K562 (cell line): ENCODE results near the gene ALDH1A2. TPM values are rescaled to one million over a fixed set of nuclear protein-coding genes. Genes with fewer than 3 reads are reported as not detected.

ENCODE experiments used
- ARID3A ChIP-seq: IDR thresholded peaks from 2 replicates; pipeline ENCODE4 v1.6.1; 2012; ENCODE audit warnings: low read depth, low read length, improper control_type of control experiment, borderline replicate concordance
- IFI16 ChIP-seq: fragments of 250-450 bp; sonication (Bioruptor Pico); IDR thresholded peaks from 2 replicates; pipeline ENCODE4 v2.1.2; 2022; ENCODE audit warnings: mild to moderate bottlenecking, inconsistent platforms
- KHSRP ChIP-seq: fragments of 450-650 bp; IDR thresholded peaks from 2 replicates; pipeline ENCODE4 v1.6.1; 2017
- NFIX ChIP-seq: fragments of 250-450 bp; sonication (Bioruptor Pico); IDR thresholded peaks from 2 replicates; pipeline ENCODE4 v1.4.0; 2020; ENCODE audit warnings: low read depth, mild to moderate bottlenecking, moderate library complexity
- NR2C1 ChIP-seq, 2 experiments: fragments of 450-650 bp; IDR thresholded peaks; 2 replicates each; pipeline ENCODE4 v1.6.1; 2017; ENCODE audit warnings: mild to moderate bottlenecking in 2 of 2, antibody characterized with exemption in 1 of 2, inconsistent platforms in 1 of 2, missing compliant biosample characterization in 1 of 2, missing genetic modification characterization in 1 of 2
- PHF21A ChIP-seq: fragments of 450-650 bp; IDR thresholded peaks from 2 replicates; pipeline ENCODE4 v1.6.1; 2017; ENCODE audit warnings: low read depth, borderline replicate concordance
- PTBP1 ChIP-seq: fragments of 200-400 bp; formaldehyde crosslinking; IDR thresholded peaks from 2 replicates; pipeline ENCODE4 v1.6.1; 2017; ENCODE audit warnings: low read depth, low read length
- ZBTB11 ChIP-seq, 3 experiments: fragments of 200-800 bp in 1 of 3; fragments of 250-450 bp in 1 of 3; fragments of 450-650 bp in 1 of 3; sonication (Bioruptor Pico) in 1 of 3; sonication (Bioruptor generic) in 1 of 3; formaldehyde crosslinking in 1 of 3; IDR thresholded peaks; 2 replicates each; pipeline versions ENCODE4 v1.6.1 to v1.8.0; 2016 to 2022; ENCODE audit warnings: mild to moderate bottlenecking in 2 of 3, missing genetic modification characterization in 2 of 3, missing compliant biosample characterization in 1 of 3, moderate library complexity in 1 of 3
- ZNF354B ChIP-seq: fragments of 250-450 bp; sonication (Bioruptor Pico); IDR thresholded peaks from 2 replicates; pipeline ENCODE4 v1.4.0; 2020
- polyA plus RNA-seq, 8 experiments: library from polyadenylated mRNA; depleted of rRNA in 4 of 8; stranded (reverse) in 5 of 8; unstranded in 3 of 8; fragments of >200 nt; fragmentation: Nextera tagmentation in 2 of 8; fragmentation: Illumina TruSeq in 1 of 8; extraction: Ambion mirVana in 2 of 8; extraction: Trizol in 1 of 8; gene quantifications; 2 replicates each; pipeline versions ENCODE4 v1.2.1 to v1.2.3, GENCODE V29; 2011 to 2014; ENCODE audit warnings: inconsistent platforms in 1 of 8, missing spikeins in 1 of 8
- total RNA-seq, 7 experiments: library from RNA; depleted of rRNA in 6 of 7; stranded (reverse); fragments of >200 nt in 6 of 7; fragmentation: Illumina TruSeq in 2 of 7; extraction: Trizol in 2 of 7; gene quantifications; 2 replicates each; pipeline versions ENCODE4 v1.2.1 to v1.2.3, GENCODE V29; 2011 to 2021; ENCODE audit warnings: low replicate concordance in 1 of 7
- TF ChIP-seq, protein P1 (sequence below): fragments of 250-450 bp; sonication (Bioruptor Pico); IDR thresholded peaks from 2 replicates; pipeline ENCODE4 v1.5.0; 2021; ENCODE audit warnings: mild to moderate bottlenecking, moderate library complexity
- TF ChIP-seq, protein P2 (sequence below): sonication (generic); formaldehyde crosslinking; IDR thresholded peaks from 2 replicates; pipeline ENCODE4 v1.8.1; 2023; ENCODE audit warnings: mild to moderate bottlenecking, missing genetic modification reagents
- TF ChIP-seq, protein P3 (sequence below): fragments of 250-450 bp; sonication (Bioruptor Pico); IDR thresholded peaks from 2 replicates; pipeline ENCODE4 v1.4.0; 2020; ENCODE audit warnings: borderline replicate concordance

The ALDH1A2 gene
- total and polyA plus RNA-seq, 9 of the 15 experiments (the other 6 are each of a cell fraction or from before 2014, with no cell fraction given): 115 to 393 (median 333) TPM

GRCh38 chr15:58110999-58111717 lies 45.6 kb upstream of the ALDH1A2 start (continued):
- TF ChIP-seq, protein P1, sequence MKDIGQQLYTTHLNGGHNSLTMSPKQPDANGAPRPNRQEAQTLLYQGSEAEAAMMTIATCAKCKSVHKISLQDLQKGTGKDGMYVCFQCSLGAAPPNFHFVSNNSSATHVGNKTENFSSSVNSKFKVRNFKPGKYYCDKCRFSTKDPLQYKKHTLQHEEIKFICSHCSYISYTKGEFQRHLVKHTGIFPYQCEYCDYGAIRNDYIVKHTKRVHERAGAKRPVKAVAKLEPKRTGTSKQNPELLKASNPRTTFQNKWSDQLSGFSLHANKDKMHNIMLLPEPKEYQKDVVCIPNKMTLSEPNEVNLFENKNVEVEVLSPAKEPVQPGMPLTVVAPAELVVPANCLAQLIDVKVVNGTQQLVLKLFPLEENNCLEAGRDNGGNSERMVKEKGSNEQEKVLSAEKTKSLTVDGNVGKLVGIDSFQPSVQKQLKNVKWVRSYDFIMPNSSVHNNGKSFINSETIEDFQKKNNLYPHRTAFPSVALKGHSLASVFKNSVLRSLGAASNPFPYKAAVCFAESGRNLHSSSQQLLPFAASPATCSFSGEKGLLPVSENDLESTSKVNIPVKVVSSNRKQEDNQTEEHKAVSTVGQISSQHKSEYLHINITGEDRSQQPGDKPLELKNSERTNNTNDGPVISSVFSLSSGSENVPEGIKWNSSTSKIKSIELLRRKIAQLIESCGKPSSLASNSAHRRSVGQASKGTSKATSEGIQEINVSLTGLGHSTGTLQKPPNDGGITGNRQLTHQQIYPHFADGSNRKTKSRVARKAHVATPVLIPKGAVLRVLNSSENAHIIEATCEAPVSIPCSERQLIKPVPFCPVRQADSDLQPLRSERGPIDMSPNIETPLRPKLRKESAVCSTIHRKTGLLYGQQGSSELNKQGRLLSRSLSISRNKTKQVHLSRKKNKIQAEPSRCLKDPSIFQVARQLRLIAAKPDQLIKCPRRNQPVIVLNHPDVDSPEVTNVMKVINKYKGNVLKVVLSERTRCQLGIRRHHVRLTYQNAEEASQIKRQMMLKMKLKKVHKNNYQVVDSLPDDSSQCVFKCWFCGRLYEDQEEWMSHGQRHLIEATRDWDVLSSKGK (CRISPR knock-in tag): no peak
- TF ChIP-seq ARID3A (peak; percentile 87), ZNF354B (CRISPR knock-in tag) (no peak), IFI16 (CRISPR knock-in tag) (no peak), ZBTB11 (CRISPR knock-in tag; IDR thresholded peaks at IDR 0.05) (peak in 1 of 3 experiments; percentile 62; a peak in 1 of 6 replicates), KHSRP (peak; percentile 62), PHF21A (no peak; the same call in 1 of the 2 replicates), NFIX (CRISPR knock-in tag) (no peak), NR2C1 (IDR thresholded peaks at IDR 0.05) (peak; percentile 47), NR2C1 (tag; IDR thresholded peaks at IDR 0.05) (no peak), PTBP1 (no peak)
- TF ChIP-seq, protein P2, sequence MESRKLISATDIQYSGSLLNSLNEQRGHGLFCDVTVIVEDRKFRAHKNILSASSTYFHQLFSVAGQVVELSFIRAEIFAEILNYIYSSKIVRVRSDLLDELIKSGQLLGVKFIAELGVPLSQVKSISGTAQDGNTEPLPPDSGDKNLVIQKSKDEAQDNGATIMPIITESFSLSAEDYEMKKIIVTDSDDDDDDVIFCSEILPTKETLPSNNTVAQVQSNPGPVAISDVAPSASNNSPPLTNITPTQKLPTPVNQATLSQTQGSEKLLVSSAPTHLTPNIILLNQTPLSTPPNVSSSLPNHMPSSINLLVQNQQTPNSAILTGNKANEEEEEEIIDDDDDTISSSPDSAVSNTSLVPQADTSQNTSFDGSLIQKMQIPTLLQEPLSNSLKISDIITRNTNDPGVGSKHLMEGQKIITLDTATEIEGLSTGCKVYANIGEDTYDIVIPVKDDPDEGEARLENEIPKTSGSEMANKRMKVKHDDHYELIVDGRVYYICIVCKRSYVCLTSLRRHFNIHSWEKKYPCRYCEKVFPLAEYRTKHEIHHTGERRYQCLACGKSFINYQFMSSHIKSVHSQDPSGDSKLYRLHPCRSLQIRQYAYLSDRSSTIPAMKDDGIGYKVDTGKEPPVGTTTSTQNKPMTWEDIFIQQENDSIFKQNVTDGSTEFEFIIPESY (CRISPR knock-in tag): no peak
- TF ChIP-seq, protein P3, sequence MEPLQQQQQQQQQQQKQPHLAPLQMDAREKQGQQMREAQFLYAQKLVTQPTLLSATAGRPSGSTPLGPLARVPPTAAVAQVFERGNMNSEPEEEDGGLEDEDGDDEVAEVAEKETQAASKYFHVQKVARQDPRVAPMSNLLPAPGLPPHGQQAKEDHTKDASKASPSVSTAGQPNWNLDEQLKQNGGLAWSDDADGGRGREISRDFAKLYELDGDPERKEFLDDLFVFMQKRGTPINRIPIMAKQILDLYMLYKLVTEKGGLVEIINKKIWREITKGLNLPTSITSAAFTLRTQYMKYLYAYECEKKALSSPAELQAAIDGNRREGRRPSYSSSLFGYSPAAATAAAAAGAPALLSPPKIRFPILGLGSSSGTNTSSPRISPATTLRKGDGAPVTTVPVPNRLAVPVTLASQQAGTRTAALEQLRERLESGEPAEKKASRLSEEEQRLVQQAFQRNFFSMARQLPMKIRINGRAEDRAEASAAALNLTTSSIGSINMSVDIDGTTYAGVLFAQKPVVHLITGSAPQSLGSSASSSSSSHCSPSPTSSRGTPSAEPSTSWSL (CRISPR knock-in tag): no peak
